IPS-18c (cell line): Measurements from ENCODE around the gene ZNF687.
A peak's percentile ranks its signal among the peaks of the same experiment; 100 is the strongest.

Experiments
- H3K4me3 ChIP-seq: 2 replicates; pipeline ENCODE4 v1.7.0; 2013; ENCODE audit warnings: low read depth, mild to moderate bottlenecking, low read length, moderate library complexity; ENCODE audit not compliant: insufficient read depth
- H3K9me3 ChIP-seq: one replicate; pipeline ENCODE4 v1.6.1; 2013; ENCODE audit warnings: mild to moderate bottlenecking, low read length, moderate library complexity; ENCODE audit not compliant: control insufficient read depth, insufficient read depth

ZNF687 gene

GRCh38 chr1:151326619-151327222 lies 44.6 kb downstream of the ZNF687 start:
- no peaks in the 10 kb centered on the region for H3K9me3 ChIP-seq
- peak overlapping the region; percentile 85 for H3K4me3 ChIP-seq

GRCh38 chr1:151327223-151327902 lies 45.3 kb downstream of the ZNF687 start, which contains the start of gene PI4KB:
Gene PI4KB, minus strand, starts transcription at chr1:151327416. Its CDS starts 10,935 bp downstream, at chr1:151316481.
- no peaks in the 10 kb centered on the region for H3K9me3 ChIP-seq
- peak within 1 kb of the TSS; percentile 85 for H3K4me3 ChIP-seq

GRCh38 chr1:151327903-151328674 lies 46.0 kb downstream of the ZNF687 start:
- no peaks in the 10 kb centered on the region for H3K9me3 ChIP-seq
- peak overlapping the region; percentile 85 for H3K4me3 ChIP-seq

- Histone ChIP-seq H3K4me3 (no peak overlapping the region), H3K9me3 (no peaks in the 10 kb centered on the region)
Observed at GRCh38 chr1:151334822-151335221, 52.7 kb downstream of the ZNF687 start.

GRCh38 chr1:151336556-151336955 lies 54.5 kb downstream of the ZNF687 start:
- Histone ChIP-seq H3K4me3 (no peak overlapping the region), H3K9me3 (no peaks in the 10 kb centered on the region)

GRCh38 chr1:151340870-151341754 lies 59.0 kb downstream of the ZNF687 start:
- H3K9me3 ChIP-seq = no peaks in the 10 kb centered on the region
- H3K4me3 ChIP-seq = no peak overlapping the region
